KOPT-K1 (cell line): Measurements from ENCODE around the gene UBAP2.
"Not testable (repeated sequence)": the region's sequence is repeated elsewhere in the genome, so short reads cannot be mapped to it uniquely, and the experiment has no call there.

Experiments
- H3K27ac ChIP-seq: fragments of 200-600 bp; sonication (generic); 2 replicates; pipeline ENCODE4 v1.5.1; 2016; ENCODE audit warnings: antibody characterized with exemption, mild to moderate bottlenecking, low read depth, low read length; ENCODE audit not compliant: poor library complexity, severe bottlenecking
- H3K36me3 ChIP-seq: fragments of 200-600 bp; sonication (generic); 2 replicates; pipeline ENCODE4 v1.5.1; 2017; ENCODE audit warnings: antibody characterized with exemption, mild to moderate bottlenecking, low read length, moderate library complexity; ENCODE audit not compliant: insufficient read depth
- H3K9me3 ChIP-seq: fragments of 200-600 bp; sonication (generic); 2 replicates; pipeline ENCODE4 v1.5.1; 2017; ENCODE audit warnings: antibody characterized with exemption, low read length, mild to moderate bottlenecking; ENCODE audit not compliant: insufficient read depth, poor library complexity, severe bottlenecking

The UBAP2 gene

DNA sequence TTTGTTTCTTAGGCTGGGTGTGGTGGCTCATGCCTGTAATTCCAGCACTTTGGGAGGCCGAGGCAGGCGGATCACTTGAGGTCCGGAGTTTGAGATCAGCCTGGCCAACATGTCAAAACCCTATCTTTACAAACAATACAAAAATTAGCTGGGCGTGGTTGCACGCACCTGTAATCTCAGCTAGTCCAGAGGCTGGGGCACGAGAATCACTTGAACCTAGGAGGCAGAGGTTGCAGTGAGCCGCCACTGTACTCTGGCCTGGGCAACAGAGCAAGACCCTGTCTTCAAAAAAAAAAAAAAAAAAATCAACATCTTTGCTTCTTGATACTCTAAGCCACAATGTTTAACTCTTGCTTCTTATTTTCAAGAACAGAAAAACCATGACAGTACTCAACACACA lies 16.1 kb downstream of the UBAP2 start:
- Histone ChIP-seq H3K36me3 (peaks cover 78% of the 10 kb centered on the region), H3K27ac (no peak overlapping the region), H3K9me3 (no peaks in the 10 kb centered on the region)

DNA sequence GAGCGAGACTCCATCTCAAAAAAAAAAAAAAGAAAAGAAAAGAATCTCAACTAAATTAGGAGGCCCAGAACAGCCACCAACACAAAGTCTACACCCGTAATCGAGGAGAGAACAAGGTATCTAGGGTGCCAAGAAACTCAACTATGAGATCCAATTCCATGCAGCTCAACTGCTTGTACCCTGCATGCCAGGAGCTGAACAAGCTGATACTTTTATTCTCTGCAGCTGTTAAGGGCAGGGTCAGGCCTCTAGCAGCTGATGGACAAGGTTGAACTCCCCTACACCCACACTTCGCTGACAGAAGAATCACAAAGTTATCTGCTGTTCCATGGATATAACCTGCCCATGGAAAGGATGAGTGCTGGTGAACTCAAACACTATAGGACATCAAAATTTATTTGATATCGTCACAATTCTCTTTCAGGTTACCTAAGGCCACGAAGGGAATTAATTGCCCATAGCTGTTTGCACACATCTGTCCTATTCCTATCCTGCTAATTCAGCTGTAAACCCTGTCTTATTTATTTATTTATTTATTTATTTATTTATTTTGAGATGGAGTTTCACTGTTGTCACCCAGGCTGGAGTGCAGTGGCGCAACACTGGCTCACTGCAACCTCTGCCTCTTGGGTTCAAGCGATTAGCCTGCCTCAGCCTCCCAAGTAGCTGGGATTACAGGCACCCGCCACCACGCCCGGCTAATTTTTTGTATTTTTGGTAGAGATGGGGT lies 20.7 kb downstream of the UBAP2 start:
- H3K27ac ChIP-seq, result no peak overlapping the region
- H3K36me3 ChIP-seq, result peaks cover 91% of the 10 kb centered on the region
- H3K9me3 ChIP-seq, result no peaks in the 10 kb centered on the region

DNA sequence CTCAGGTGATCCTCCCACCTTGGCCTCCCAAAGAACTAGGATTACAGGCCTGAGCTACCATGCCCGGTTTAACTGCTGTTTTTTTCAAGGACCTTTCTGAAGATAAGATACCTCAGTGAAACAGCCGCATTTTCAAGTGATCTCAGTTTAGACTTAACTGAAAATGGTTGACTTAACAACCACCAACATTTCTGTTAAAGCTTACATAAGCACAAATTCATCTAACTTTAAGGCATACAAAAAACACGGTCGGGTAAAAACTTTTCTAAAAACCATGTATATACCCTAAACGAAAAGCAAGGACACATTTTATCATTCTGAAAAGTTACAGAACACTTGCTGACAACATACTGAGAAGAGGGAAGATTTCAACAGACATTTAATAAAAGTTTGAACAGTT lies 22.9 kb downstream of the UBAP2 start:
- Histone ChIP-seq H3K36me3 (peaks cover 85% of the 10 kb centered on the region), H3K27ac (no peak overlapping the region), H3K9me3 (no peaks in the 10 kb centered on the region)

DNA sequence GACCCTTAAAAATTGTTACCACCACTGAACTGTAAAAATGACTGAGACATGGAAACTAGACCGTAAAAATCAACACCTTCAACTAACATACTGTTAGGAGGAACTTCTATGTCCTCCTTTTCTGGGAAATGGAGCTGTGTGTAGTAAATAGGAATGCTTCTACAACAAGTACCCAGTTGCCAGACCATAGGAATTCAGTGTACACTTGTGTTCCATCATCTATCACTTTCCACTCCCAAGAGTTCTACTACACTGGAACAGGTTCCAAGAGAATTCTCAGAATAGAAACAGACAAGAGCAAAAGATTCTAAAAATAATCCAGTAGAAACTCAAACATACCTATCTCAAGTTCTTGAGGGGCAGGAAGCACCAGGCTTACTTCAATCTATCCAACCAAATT lies 23.6 kb downstream of the UBAP2 start:
- Histone ChIP-seq H3K27ac (no peak overlapping the region), H3K9me3 (no peaks in the 10 kb centered on the region), H3K36me3 (peaks cover 79% of the 10 kb centered on the region)

DNA sequence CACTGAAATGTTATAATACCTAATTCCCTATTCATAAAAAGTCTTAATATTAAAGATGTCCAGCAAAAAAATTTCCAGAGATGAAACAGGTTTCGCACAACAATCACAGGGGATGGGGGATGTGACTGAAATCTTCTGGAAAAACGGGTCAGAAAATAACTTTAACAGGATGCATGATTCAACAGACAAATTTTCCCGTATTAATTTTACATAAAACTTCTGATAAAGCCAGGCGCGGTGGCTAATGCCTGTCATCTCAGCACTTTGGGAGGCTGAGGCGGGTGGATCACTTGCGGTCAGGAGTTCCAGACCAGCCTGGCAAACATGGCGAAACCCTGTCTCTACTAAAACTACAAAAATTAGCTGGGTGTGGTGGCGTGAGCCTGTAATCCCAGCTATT lies 24.2 kb downstream of the UBAP2 start:
- peaks cover 75% of the 10 kb centered on the region for H3K36me3 ChIP-seq

DNA sequence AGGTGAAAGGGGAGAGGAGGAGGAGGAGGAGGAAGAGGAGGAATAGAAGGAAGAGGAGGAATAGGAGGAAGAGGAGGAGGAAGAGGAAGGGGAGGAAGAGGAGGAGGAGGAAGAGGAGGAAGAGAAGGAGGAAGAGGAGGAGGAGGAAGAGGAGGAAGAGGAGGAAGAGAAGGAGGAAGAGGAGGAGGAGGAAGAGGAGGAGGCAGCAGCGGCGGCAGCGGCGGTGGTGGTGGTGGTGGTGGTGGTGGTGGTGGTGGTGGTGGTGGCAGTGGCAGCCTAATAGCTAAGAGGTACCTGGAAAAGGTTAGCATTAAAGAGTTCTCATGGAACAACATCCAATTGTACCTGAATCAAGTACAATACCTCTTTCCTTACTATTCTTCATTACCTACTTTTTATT lies 32.5 kb downstream of the UBAP2 start:
- Histone ChIP-seq H3K27ac (no peak overlapping the region), H3K36me3 (peaks cover 73% of the 10 kb centered on the region), H3K9me3 (no peaks in the 10 kb centered on the region)

More for the DNA sequence above, 24.2 kb downstream of the UBAP2 start:
- H3K27ac ChIP-seq, H3K9me3 ChIP-seq: not testable (repeated sequence)

DNA sequence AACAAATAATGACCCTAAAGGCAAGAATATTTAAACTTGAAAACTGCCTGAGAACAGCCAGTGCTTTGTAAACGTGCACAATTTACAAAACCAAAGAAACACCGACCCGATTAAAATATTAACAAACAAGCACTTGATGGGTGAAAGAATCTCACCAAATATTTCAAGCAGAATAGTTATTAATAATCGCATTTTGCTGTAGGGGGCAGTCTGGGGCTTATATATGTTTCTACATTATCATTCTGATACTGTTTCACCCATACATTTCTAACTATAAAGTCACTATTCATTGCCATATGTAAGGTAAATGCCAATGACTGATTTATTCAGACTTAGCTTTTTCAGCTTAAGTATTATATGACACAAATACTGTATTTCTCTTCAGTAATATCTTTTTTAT lies 37.7 kb downstream of the UBAP2 start:
- Histone ChIP-seq H3K36me3 (peaks cover 98% of the 10 kb centered on the region), H3K27ac (no peak overlapping the region), H3K9me3 (no peaks in the 10 kb centered on the region)

DNA sequence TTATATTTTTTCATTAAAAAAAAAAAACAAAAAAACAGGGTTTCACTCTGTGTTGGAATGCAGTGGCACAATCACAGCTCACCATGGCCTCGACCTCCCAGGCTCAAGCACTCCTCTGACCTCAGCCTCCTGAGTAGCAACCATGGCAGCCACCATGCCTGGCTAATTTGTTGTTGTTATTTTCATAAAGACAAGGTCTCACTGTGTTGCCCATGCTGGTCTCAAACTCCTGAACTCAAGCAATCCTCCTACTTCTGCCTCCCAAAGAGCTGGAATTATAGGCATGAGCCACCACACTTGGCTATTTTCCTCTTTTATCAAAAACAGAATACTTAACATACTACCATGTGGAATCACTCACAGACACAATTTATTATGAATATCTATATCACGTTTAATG lies 46.7 kb downstream of the UBAP2 start:
- Histone ChIP-seq H3K36me3 (peaks cover 96% of the 10 kb centered on the region), H3K27ac (no peak overlapping the region), H3K9me3 (no peaks in the 10 kb centered on the region)

DNA sequence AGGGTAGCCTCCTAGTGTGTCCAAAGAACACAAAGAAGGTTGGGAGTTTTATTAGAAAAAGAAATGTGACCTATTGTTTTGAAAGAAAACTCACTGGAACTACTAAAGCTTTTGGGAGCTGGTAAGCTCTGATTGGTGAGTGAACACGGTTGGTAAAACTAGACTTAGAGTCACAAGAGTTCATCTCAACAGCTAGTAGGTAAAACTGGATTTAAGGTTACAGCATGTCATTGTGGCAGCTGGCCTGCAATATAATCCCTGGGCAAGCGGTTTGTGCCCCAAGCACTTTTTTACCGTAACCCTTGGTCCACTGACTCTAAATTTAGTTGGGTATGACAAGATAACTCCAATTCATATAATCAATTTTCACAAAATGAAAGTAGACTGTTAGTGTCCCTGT lies 47.4 kb downstream of the UBAP2 start:
- peaks cover 96% of the 10 kb centered on the region for H3K36me3 ChIP-seq
- H3K27ac ChIP-seq, result no peak overlapping the region
- no peaks in the 10 kb centered on the region for H3K9me3 ChIP-seq

DNA sequence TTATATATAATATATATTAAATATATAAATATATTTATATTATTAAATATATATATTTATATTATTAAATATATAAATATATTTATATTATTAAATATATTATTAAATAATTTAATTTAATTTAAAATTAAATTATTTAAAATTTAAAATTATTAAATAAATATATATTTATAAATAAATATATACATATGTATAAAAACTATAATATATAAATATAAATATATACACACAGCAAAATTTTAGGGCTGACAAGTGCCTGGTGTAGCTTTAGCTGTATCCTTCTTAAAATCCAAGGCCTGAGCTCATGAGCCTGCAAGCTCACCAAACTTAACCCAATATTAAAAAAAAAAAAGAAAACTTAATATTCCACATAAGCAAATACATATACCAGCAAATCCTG lies 53.2 kb downstream of the UBAP2 start:
- peaks cover 91% of the 10 kb centered on the region for H3K36me3 ChIP-seq
- no peak overlapping the region for H3K27ac ChIP-seq
- no peaks in the 10 kb centered on the region for H3K9me3 ChIP-seq

DNA sequence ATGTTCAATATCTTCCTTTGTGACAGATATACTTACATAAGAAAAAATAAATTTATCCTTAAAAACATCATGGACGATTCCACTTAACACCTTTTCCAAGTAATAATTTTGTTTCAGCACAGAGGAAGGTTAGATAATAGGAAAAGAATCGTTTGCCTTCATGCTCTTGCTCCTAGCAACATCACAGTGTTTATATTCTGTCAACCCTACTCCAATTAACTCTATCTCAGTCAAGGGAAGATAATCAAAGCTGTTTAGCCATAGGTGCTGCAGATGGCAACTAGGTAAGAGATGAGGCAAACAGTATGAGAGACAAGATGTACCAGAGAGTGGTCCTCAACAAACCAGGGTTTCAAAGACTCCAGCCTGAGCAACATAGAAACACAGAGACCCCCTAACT lies 55.6 kb downstream of the UBAP2 start:
- no peak overlapping the region for H3K27ac ChIP-seq
- no peaks in the 10 kb centered on the region for H3K9me3 ChIP-seq
- peaks cover 92% of the 10 kb centered on the region for H3K36me3 ChIP-seq

DNA sequence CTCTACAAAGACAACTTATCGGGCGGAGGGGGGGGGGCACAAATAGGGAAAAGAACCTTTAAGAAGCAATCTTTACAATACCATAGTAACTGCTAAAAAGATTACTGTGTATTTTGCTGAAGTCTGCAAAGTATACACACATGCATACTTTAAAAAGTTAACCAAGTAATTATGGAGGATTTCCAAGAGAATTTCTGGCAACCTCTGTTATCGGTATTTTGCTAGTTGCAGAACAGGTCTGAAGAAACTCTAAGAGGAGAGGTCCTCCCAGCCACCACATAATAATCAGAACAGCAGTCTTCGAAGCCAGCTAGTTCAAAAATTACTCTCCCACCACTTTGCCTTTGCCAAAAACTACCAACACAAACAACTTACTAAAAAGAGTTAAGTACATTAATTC lies 56.1 kb downstream of the UBAP2 start:
- Histone ChIP-seq H3K9me3 (no peaks in the 10 kb centered on the region), H3K27ac (no peak overlapping the region), H3K36me3 (peaks cover 92% of the 10 kb centered on the region)

DNA sequence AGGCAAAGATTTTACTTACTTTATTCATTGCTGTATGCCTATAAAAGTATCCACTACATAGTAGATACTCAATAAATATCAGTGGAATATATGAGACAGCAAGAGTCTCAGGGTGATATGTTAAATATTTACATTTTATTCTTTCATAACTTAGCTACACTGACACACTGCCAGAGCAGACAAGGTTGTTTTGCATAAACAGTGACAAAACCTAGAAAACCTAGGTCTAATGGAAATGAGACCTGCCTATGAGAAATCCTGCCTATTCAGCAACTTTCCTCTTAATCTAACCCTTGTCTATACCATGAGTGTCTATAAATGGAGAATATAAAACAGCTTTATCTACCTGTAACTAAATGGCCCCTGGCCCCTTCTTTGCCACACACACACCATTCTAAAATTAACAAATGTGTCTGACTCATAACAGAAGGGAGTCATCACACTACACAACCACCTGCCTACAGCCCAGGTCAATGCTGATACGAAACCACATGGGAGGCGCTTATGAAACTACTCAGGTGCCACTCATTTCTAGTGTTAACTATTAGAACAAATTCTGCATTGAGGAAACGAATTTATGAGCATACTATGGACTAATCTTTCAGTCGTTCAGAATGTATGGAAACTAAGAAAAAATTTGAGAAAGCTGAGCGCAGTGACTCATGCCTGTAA lies 60.3 kb downstream of the UBAP2 start:
- Histone ChIP-seq H3K27ac (no peak overlapping the region), H3K9me3 (no peaks in the 10 kb centered on the region), H3K36me3 (peaks cover 96% of the 10 kb centered on the region)

DNA sequence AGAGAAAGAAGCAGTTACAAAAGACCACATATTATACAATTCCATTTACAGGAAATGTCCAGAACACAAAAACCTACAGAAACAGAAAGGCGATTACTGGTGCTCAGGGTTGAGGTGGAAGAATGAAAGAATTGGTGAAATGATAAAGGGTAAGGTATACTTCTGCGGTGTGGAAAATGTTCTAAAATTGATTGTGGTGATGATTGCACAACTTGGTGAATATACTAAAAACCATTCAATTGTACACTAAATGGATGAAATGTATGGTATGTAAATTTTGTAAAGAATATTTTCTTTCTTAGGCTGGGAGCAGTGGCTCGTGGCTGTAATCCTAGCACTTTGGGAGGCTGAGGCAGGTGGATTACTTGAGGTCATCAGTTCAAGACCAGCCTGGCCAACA lies 72.3 kb downstream of the UBAP2 start:
- Histone ChIP-seq H3K27ac (no peak overlapping the region), H3K9me3 (no peaks in the 10 kb centered on the region), H3K36me3 (peaks cover 93% of the 10 kb centered on the region)

DNA sequence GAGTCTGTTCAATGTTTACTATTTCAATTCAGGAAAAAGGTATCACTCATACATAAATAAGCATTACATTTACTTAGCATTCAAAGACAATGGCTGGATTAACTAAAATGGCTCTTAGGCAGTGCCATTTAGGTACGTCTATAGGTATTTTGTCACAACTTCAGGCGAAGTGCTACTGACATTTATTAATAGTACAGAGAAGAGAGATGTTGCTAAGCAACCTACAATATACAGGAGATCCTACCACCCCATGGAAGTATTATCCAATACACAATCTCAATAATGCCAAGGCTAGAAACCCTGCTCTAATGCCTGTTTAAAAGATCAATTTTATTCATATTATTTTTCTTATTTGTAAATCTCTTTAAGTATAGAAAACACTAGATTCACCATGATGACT lies 76.0 kb downstream of the UBAP2 start:
- Histone ChIP-seq H3K9me3 (no peaks in the 10 kb centered on the region), H3K36me3 (peaks cover 96% of the 10 kb centered on the region)

More for the DNA sequence above, 76.0 kb downstream of the UBAP2 start:
- no peak overlapping the region for H3K27ac ChIP-seq
